WTC11 (cell line): ENCODE data around the gene NXT2.

ENCODE experiments used
- ATF2 ChIP-seq: sonication (generic); formaldehyde crosslinking; IDR thresholded peaks from 2 replicates; pipeline ENCODE4 v1.8.1; 2022; ENCODE audit warnings: low read depth, missing genetic modification reagents, borderline replicate concordance
- CREB1 ChIP-seq: sonication (generic); formaldehyde crosslinking; IDR thresholded peaks from 2 replicates; pipeline ENCODE4 v1.8.0; 2023; ENCODE audit warnings: mild to moderate bottlenecking, missing genetic modification reagents
- CTCF ChIP-seq: fragments of 200-600 bp; IDR thresholded peaks from 2 replicates; pipeline ENCODE4 v1.8.0; 2022; ENCODE audit warnings: antibody characterized with exemption
- FOXP1 ChIP-seq: sonication (generic); formaldehyde crosslinking; IDR thresholded peaks from 2 replicates; pipeline ENCODE4 v1.8.0; 2022; ENCODE audit warnings: missing genetic modification reagents, mild to moderate bottlenecking, moderate library complexity, borderline replicate concordance
- NR1H2 ChIP-seq: sonication (generic); formaldehyde crosslinking; IDR thresholded peaks from 2 replicates; pipeline ENCODE4 v1.9.0; 2021; ENCODE audit warnings: mild to moderate bottlenecking, moderate library complexity, missing genetic modification reagents
- SMAD3 ChIP-seq: sonication (generic); formaldehyde crosslinking; IDR thresholded peaks from 2 replicates; pipeline ENCODE4 v1.8.0; 2022; ENCODE audit warnings: missing genetic modification reagents, mild to moderate bottlenecking, borderline replicate concordance
- SP1 ChIP-seq: sonication (generic); formaldehyde crosslinking; conservative IDR thresholded peaks from 2 replicates; pipeline ENCODE4 v1.8.1; 2022; ENCODE audit warnings: missing genetic modification reagents
- TCF7 ChIP-seq: sonication (generic); formaldehyde crosslinking; IDR thresholded peaks from 2 replicates; pipeline ENCODE4 v1.8.0; 2022; ENCODE audit warnings: mild to moderate bottlenecking, low read depth, missing genetic modification reagents, moderate library complexity
- ZNF121 ChIP-seq: sonication (generic); formaldehyde crosslinking; IDR thresholded peaks from 2 replicates; pipeline ENCODE4 v1.8.0; 2023; ENCODE audit warnings: missing genetic modification reagents
- ZNF416 ChIP-seq: fragments of 250-450 bp; sonication (Bioruptor Pico); IDR thresholded peaks from 2 replicates; pipeline ENCODE4 v1.9.0; 2021; ENCODE audit warnings: mild to moderate bottlenecking, inconsistent platforms
- TF ChIP-seq, protein P1 (sequence below): sonication (generic); formaldehyde crosslinking; IDR thresholded peaks from 2 replicates; pipeline ENCODE4 v1.8.0; 2022; ENCODE audit warnings: mild to moderate bottlenecking, missing genetic modification reagents
- TF ChIP-seq, protein P2 (sequence below): sonication (generic); formaldehyde crosslinking; IDR thresholded peaks from 2 replicates; pipeline ENCODE4 v1.8.0; 2022; ENCODE audit warnings: mild to moderate bottlenecking, missing genetic modification reagents

DNA sequence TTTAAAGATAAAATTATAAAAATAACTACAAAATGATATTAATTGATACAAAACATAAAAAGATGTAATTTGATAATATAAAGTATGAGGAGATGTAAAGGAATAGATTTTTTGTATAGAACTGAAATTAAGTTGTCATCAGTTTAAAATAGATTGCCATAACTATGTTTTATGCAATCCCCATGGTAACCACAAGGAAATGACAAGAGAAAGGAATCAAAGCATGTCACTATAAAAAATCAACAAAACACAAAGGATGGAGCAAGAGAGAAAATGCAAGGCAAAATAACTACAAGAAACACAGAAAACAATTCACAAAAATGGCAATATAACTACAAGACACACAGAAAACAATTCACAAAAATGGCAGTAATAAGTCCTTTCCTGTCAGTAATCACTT, 27.7 kb upstream of the NXT2 start:
- no peak for TF ChIP-seq CTCF
- TF ChIP-seq, protein P1, sequence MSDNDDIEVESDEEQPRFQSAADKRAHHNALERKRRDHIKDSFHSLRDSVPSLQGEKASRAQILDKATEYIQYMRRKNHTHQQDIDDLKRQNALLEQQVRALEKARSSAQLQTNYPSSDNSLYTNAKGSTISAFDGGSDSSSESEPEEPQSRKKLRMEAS = no peak
- no peak for TF ChIP-seq SP1 (CRISPR knock-in tag)
- no peak for TF ChIP-seq TCF7 (CRISPR knock-in tag)
- TF ChIP-seq ZNF121 (CRISPR knock-in tag) = no peak
- TF ChIP-seq ATF2 (CRISPR knock-in tag) = no peak
- no peak for TF ChIP-seq SMAD3 (CRISPR knock-in tag)
- no peak for TF ChIP-seq CREB1 (CRISPR knock-in tag)
- TF ChIP-seq FOXP1 = no peak
- TF ChIP-seq ZNF416 = no peak
- no peak for TF ChIP-seq NR1H2 (CRISPR knock-in tag)
- TF ChIP-seq, protein P2, sequence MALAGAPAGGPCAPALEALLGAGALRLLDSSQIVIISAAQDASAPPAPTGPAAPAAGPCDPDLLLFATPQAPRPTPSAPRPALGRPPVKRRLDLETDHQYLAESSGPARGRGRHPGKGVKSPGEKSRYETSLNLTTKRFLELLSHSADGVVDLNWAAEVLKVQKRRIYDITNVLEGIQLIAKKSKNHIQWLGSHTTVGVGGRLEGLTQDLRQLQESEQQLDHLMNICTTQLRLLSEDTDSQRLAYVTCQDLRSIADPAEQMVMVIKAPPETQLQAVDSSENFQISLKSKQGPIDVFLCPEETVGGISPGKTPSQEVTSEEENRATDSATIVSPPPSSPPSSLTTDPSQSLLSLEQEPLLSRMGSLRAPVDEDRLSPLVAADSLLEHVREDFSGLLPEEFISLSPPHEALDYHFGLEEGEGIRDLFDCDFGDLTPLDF = no peak
